ENCODE results near the gene LTN1. TPM values are rescaled to one million over a fixed set of nuclear protein-coding genes. Genes with fewer than 3 reads are reported as not detected.
A peak's percentile ranks its signal among the peaks of the same experiment; 100 is the strongest.

LTN1 gene
- total and polyA plus RNA-seq, 2 donors (not counting 1 experiment from before 2014, with no cell fraction given) = 6.6 to 30.1 TPM

GRCh38 chr21:28986677-28987076 is 6.0 kb downstream of the LTN1 start:
- WGBS (ENCODE audit: insufficient coverage) = 100% methylated on average over 4 of the region's 4 CpGs
- POLR2A ChIA-PET = no interaction called here
- DNase-seq = no peak
- no peak overlapping the region for H3K4me3 ChIP-seq (ENCODE audit: control extremely low read depth in 1 of 5, extremely low read depth in 1 of 5, insufficient read depth in 1 of 5, low read depth in 2 of 5, low read length in 4 of 5)
- H3K4me1 Mint-ChIP-seq = peaks cover 10% of the 10 kb centered on the region
- no peaks in the 10 kb centered on the region for H3K27me3 ChIP-seq (replicated peaks in 1 of 4; ENCODE audit: control extremely low read depth in 1 of 4, control insufficient read depth in 3 of 4, insufficient read depth in 4 of 4, low read length in 3 of 4)
- intact Hi-C loops (cut with micrococcal nuclease) = no loop called here
- peaks cover 17 to 36% of the 10 kb centered on the region in 2 experiments for H3K36me3 ChIP-seq (replicated peaks in 1 of 2; ENCODE audit: control extremely low read depth in 1 of 2, control insufficient read depth in 1 of 2, extremely low read depth in 1 of 2, insufficient read depth in 2 of 2, low read length in 1 of 2)
- no peak for TF ChIP-seq EZH2 (IDR thresholded peaks at IDR 0.05; ENCODE audit: borderline replicate concordance, insufficient read depth, low read depth, low read length, poor library complexity, severe bottlenecking)
- no peak for TF ChIP-seq CTCF (IDR thresholded peaks at IDR 0.05)
- no peak overlapping the region for H3K9ac ChIP-seq (ENCODE audit: low read length)
- H3K27ac Mint-ChIP-seq = no peak overlapping the region
- no peaks in the 10 kb centered on the region for H3K27me3 Mint-ChIP-seq
- peaks cover 58% of the 10 kb centered on the region for H3K79me2 ChIP-seq (ENCODE audit: control insufficient read depth, insufficient read depth, low read length)
- H4K20me1 ChIP-seq (ENCODE audit: control insufficient read depth, insufficient read depth, low read length, poor library complexity, severe bottlenecking) = peaks cover 4% of the 10 kb centered on the region
- peaks cover 7 to 8% of the 10 kb centered on the region in 2 donors for H3K4me1 ChIP-seq (ENCODE audit: control insufficient read depth in 2 of 2, insufficient read depth in 2 of 2, low read length in 2 of 2)
- H2AFZ ChIP-seq (ENCODE audit: insufficient read depth, low read depth, low read length, poor library complexity, severe bottlenecking) = no peak overlapping the region
- H3K9me3 ChIP-seq (ENCODE audit: control extremely low read depth in 1 of 3, control insufficient read depth in 2 of 3, insufficient read depth in 1 of 3, low read length in 2 of 3) = no peaks in the 10 kb centered on the region
- H3K4me3 Mint-ChIP-seq = no peak overlapping the region
- no peaks in the 10 kb centered on the region for H3K9me3 Mint-ChIP-seq (ENCODE audit: insufficient read depth)
- H3K27ac ChIP-seq (ENCODE audit: low read length in 2 of 2) = no peak overlapping the region
- no peak overlapping the region for H3K4me2 ChIP-seq (replicated peaks; ENCODE audit: low read depth, low read length, poor library complexity, severe bottlenecking)
- CTCF ChIA-PET = no interaction called here
- ATAC-seq (ENCODE audit: low read depth) = no peak

GRCh38 chr21:28982637-28983036 is 10.0 kb downstream of the LTN1 start:
- POLR2A ChIA-PET = no interaction called here
- H4K20me1 ChIP-seq (ENCODE audit: control insufficient read depth, insufficient read depth, low read length, poor library complexity, severe bottlenecking) = peaks cover 4% of the 10 kb centered on the region
- H3K27ac ChIP-seq (ENCODE audit: low read length in 2 of 2) = no peak overlapping the region
- H3K79me2 ChIP-seq (ENCODE audit: control insufficient read depth, insufficient read depth, low read length) = peaks cover 19% of the 10 kb centered on the region
- no peak for ATAC-seq (ENCODE audit: low read depth)
- no peaks in the 10 kb centered on the region for H3K27me3 ChIP-seq (replicated peaks in 1 of 4; ENCODE audit: control extremely low read depth in 1 of 4, control insufficient read depth in 3 of 4, insufficient read depth in 4 of 4, low read length in 3 of 4)
- no peaks in the 10 kb centered on the region for H3K4me1 ChIP-seq (ENCODE audit: control insufficient read depth in 2 of 2, insufficient read depth in 2 of 2, low read length in 2 of 2)
- peak overlapping the region; percentile 37 for H3K27ac Mint-ChIP-seq
- no peak overlapping the region for H3K4me3 ChIP-seq (ENCODE audit: control extremely low read depth in 1 of 5, extremely low read depth in 1 of 5, insufficient read depth in 1 of 5, low read depth in 2 of 5, low read length in 4 of 5)
- no peaks in the 10 kb centered on the region for H3K9me3 ChIP-seq (ENCODE audit: control extremely low read depth in 1 of 3, control insufficient read depth in 2 of 3, insufficient read depth in 1 of 3, low read length in 2 of 3)
- TF ChIP-seq CTCF (IDR thresholded peaks at IDR 0.05) = no peak
- no peak for TF ChIP-seq EZH2 (IDR thresholded peaks at IDR 0.05; ENCODE audit: borderline replicate concordance, insufficient read depth, low read depth, low read length, poor library complexity, severe bottlenecking)
- no peak overlapping the region for H2AFZ ChIP-seq (ENCODE audit: insufficient read depth, low read depth, low read length, poor library complexity, severe bottlenecking)
- H3K36me3 ChIP-seq (replicated peaks in 1 of 2; ENCODE audit: control extremely low read depth in 1 of 2, control insufficient read depth in 1 of 2, extremely low read depth in 1 of 2, insufficient read depth in 2 of 2, low read length in 1 of 2) = peaks cover 23 to 64% of the 10 kb centered on the region in 2 experiments
- intact Hi-C loops (cut with micrococcal nuclease) = no loop called here
- H3K4me3 Mint-ChIP-seq = no peak overlapping the region
- 80% methylated on average over 1 of the region's 1 CpG for WGBS (ENCODE audit: insufficient coverage)
- no peaks in the 10 kb centered on the region for H3K9me3 Mint-ChIP-seq (ENCODE audit: insufficient read depth)
- no peak overlapping the region for H3K9ac ChIP-seq (ENCODE audit: low read length)
- DNase-seq = no peak
- CTCF ChIA-PET = no interaction called here
- no peaks in the 10 kb centered on the region for H3K4me1 Mint-ChIP-seq
- no peak overlapping the region for H3K4me2 ChIP-seq (replicated peaks; ENCODE audit: low read depth, low read length, poor library complexity, severe bottlenecking)
- H3K27me3 Mint-ChIP-seq = no peaks in the 10 kb centered on the region
